T-helper 9 cell (primary cell): Measurements from ENCODE around the gene TADA2A.

ENCODE experiments used
- DNase-seq: peaks from one replicate; pipeline ENCODE4 v3.0.0-alpha.2; 2020

The TADA2A gene

DNA sequence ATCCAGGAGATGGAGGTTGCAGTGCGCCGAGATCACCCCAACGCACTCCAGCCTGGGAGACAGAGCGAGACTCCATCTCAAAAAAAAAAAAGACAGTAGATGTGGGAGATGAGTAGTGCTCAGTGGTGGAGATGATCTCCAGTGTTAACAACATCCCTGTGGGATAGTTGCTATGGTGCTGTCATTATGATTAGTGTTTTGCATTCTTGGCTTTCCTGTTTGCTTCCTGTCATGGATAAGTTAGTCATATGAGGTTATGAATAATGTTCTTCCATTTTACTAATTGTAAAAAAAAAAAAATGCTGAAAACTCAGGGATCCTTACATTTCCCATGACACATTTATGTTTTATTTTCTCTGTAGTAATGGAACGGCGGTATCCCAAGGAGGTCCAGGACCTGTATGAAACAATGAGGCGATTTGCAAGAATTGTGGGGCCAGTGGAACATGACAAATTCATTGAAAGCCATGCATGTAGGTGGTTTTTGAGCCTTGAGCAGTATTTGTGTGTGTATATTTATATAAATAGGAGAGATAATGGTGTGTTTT lies 58.5 kb downstream of the TADA2A start:
- DNase-seq = no peak

GRCh38 chr17:37466471-37466870 lies 59.8 kb downstream of the TADA2A start:
- DNase-seq = no peak

GRCh38 chr17:37470181-37470580 lies 63.5 kb downstream of the TADA2A start:
- DNase-seq = no peak

GRCh38 chr17:37475731-37476420 lies 69.2 kb downstream of the TADA2A start:
- DNase-seq = no peak

DNA sequence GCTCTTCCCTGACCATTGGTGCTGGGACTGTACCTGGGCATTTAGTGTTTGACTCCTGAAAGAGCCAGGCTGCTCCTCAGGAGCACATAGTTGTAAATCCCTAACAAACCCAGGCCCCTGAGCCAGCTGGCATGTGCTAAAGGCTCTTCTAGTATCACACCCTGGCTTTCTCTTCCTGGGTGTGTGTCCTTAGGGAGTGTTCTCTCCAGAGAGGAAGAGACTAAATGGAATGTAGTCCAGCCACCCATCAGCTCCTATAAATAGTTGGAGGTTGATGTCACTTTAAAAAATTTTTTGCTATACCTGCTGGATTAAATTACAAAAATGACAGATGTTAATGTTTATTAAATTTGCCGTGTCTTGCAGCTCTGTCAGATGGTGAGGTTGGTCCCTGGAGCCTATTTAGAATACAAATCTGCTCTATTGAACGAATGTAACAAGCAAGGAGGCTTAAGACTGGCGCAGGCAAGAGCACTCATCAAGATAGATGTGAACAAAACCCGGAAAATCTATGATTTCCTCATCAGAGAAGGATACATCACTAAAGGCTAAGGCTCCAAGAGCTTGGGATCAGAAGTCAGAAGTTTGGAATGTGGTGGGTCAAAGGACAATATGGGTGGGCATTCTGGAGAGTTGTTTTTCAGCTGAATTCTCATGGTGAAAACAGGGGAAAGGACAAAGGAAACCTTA lies 69.9 kb downstream of the TADA2A start:
- no peak for DNase-seq

GRCh38 chr17:37478187-37478586 lies 71.5 kb downstream of the TADA2A start:
- no peak for DNase-seq

DNA sequence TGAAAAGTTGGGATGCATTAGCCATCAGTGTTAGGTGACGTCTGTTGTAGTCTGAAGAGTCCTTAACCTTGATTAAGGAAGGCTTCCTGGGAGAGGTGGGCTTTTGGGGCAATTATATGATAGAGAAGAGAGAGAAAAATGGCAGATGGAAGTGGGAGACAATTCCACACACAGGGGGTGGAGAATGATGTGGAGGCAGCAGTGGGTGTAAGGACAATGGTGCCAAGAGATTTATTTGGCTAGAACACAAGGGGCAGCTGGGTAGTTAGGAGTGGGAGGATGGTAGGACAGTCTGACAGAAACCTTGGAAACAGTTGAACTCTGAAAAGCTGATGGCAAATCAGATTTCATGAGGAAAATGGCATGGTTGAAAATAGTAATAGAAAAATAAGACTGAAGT lies 72.3 kb downstream of the TADA2A start:
- DNase-seq = no peak

DNA sequence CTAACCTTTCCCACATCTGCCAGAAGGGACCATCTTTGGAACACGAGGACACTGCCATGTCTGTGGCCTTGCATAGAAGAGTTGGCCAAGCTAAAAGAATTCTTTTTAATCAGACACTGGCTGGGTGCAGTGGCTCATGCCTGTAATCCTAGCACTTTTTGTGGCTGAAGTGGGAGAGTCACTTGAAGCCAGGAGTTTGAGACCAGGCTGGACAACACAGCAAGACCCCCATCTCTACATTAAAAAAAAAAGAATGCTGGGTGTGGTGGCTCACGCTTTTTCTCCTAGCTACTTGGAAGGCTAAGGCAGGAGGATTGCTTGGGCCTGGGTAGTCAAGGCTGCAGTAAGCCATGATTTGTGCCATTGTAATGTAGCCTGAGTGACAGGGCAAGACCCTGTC lies 73.7 kb downstream of the TADA2A start:
- DNase-seq = no peak

GRCh38 chr17:37481001-37481665 lies 74.4 kb downstream of the TADA2A start:
- DNase-seq = no peak

GRCh38 chr17:37483311-37484039 lies 76.8 kb downstream of the TADA2A start:
- no peak for DNase-seq

DNA sequence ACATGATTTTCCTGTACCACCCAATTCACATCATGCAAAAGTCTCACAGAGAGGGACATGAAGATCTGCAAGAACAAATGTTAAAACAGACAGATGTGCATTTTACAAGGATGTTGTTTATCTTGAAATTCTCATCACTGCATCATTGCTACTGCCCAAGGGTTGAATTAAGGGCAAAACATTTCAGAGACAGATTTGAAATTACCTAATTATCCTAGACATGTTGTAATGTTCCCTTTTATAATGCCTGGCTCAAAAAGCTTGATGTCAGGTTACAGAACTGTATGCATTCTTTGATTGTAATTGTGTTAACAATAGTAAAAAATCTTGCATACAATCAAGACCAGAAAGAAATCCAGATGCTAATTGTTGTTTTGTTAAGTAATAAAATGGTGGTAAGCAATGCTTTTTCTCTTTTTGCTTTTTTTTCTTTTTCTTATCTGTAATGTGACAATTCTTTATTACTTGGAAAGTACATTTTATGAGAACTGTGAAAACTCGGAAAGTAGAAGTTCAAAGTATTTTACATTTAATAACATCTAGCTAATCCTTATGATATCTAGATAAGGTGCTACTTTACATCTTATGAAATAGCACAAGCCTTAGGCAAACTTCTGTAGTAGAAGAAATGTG lies 79.4 kb downstream of the TADA2A start:
- no peak for DNase-seq

GRCh38 chr17:37488009-37488604 lies 81.4 kb downstream of the TADA2A start:
- DNase-seq = no peak

DNA sequence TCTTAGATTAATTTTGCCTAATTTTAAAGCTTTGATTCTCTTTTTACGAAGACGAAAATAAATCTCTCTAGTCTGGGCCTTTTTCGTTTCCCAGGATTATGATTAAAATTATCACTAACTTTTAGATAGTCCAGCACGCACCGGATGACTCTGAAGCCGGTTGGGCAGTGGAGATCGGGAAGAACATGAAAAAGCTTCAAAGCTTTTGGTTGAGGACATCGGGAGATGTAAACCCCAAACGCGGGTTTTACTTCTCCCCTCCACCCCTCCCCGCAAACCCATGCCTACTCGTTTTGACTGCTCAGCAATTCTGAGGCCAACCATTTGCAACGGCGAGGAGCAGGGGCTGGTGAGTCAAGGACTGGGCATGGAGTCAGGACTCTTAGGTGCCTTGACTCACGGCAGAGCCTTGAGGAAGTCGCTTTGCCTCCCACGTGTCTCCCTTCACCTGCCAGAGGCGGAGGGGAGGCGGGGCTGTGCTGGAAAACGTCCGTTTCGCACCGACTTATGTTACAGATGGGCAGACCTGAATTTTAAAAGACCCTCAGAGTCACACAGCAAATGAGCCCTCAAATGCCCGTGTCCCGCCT lies 82.0 kb downstream of the TADA2A start:
- DNase-seq = peak; percentile 42

- DNase-seq = peak; percentile 73
Observed at GRCh38 chr17:37489197-37490001, 82.7 kb downstream of the TADA2A start, which contains the start of gene DUSP14. DUSP14 (plus strand) TSS chr17:37489891; CDS start chr17:37512273, 22,382 bp downstream.

DNA sequence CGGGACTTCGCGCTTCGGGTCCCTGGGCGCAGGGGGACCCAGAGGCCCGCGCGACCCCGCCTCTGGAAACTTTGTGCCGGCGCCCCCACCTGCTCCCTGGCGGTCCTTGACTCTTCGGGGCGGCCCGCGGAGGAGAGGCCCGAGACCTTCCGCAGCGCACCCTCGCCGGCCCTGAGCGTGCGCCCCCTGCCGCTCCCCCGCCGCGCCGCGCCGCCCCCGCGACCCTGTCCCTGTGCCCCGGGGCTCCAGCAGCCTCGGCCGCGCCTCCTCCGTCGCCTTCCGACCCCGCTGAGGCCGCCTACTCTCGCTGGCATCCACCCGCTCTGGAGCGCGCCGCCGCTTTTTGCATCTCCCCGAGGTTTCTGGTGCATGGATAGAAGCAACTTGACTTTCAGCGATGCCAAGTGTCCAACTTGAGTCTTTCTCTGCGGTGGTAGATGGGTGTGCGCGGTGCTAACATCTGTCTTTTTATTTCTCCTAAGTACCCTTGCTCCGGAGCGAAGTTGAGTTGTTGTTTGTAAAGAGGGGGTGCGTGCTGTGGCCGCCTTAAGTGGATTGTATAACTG lies 83.4 kb downstream of the TADA2A start:
- DNase-seq = peak; percentile 65

DNA sequence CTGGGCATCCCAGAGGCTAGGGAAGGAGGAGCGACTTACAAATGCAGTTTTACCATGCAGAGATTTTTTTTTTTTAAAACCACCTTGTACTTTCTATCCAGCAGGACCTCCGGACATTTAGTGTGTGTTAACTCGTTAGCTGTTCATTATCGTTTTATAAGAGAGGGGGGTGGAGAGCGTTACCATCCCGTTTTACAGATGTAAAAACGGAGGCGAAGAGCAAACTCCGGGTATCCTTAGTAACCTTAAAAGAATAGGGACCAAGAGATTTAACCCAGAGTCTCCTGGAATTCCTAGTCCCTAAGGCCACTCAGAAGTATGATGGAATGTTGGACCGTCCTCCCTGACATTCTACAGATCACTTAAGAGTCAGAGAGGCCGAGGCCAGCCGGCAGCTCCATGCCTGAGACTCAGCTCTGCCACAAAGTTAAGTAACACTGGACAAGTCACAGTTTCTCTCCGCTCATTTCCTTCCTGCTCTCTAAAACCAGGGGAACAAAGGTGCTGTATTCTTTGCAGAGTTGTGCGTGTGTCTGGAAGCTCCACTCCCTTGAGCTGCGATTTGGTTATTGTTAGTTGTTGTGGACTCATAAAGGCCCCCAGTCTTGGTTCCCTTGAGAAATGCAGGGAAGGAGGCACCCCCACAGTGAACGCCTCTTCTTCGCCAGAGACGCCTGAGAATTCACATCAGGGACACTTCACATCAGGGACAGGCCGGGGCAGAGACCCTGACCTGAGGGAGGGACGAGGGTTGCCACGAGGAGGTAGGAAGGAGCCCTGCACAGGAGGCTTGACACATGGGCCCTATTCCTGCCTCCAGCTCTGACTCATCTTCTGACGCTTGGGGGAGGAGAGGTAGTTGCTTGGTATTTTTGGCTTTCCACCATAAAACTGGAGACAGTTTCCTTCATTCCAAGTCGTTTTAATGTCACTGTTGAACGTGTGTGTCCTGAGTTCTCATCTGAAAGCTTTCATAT lies 84.2 kb downstream of the TADA2A start:
- no peak for DNase-seq

- no peak for DNase-seq
Observed at GRCh38 chr17:37492167-37492566, 85.5 kb downstream of the TADA2A start.

DNA sequence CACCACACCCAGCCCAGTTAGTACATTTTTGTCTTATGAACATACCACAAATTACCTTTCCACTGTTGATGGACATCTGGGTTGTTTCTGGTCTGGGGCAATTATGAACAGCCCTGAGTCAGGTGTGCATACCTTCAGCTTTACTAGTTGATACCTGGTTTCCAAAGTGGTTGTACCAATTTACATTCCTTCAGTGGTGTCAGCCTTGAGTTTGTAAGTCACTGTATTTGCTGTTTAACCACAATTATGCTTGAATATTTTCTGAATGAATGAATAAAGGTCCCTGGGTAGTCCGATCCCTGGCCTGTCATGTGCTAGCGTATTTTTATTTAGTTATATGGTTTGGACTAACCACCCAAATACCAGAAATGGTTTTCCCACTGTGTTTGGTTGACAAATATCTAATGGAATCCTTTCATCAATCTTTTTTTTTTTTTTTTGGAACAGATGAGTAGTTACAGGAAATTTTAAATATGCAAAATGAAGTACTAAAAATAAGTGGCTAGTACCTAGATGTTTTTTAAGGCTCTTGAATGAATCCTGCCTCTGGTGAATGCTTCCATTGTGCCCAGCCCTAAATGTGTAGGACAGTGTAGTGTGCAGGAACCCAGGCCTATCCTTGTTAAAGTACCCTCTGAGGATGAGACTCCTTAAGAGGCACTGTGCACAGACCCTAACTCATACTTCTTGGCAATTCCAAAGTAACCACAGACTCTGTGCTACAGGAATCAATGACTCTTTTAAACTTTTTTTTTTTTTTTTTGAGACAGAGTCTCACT lies 86.8 kb downstream of the TADA2A start:
- DNase-seq = no peak
